Stimulated activated CD4-positive, alpha-beta T cell treated with anti-CD3 and anti-CD28 coated beads, Interleukin-2, amount 100 ng/mL, for 48 hours (primary cell): ENCODE results near the gene CD6.

ENCODE experiments used
- DNase-seq, 2 donors: peaks; one replicate each; pipeline ENCODE4 v3.0.0-alpha.2; 2020

CD6 gene, protein sequence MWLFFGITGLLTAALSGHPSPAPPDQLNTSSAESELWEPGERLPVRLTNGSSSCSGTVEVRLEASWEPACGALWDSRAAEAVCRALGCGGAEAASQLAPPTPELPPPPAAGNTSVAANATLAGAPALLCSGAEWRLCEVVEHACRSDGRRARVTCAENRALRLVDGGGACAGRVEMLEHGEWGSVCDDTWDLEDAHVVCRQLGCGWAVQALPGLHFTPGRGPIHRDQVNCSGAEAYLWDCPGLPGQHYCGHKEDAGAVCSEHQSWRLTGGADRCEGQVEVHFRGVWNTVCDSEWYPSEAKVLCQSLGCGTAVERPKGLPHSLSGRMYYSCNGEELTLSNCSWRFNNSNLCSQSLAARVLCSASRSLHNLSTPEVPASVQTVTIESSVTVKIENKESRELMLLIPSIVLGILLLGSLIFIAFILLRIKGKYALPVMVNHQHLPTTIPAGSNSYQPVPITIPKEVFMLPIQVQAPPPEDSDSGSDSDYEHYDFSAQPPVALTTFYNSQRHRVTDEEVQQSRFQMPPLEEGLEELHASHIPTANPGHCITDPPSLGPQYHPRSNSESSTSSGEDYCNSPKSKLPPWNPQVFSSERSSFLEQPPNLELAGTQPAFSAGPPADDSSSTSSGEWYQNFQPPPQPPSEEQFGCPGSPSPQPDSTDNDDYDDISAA

GRCh38 chr11:60971520-60971919 lies at the start of gene CD6:
Gene CD6 (plus strand): TSS chr11:60971680. CDS start chr11:60971866, 186 bp downstream.
- DNase-seq = no peak

GRCh38 chr11:60921777-60922335 lies 49.6 kb upstream of the CD6 start:
- no peak for DNase-seq

GRCh38 chr11:60922906-60923305 lies 48.6 kb upstream of the CD6 start:
- no peak for DNase-seq

DNA sequence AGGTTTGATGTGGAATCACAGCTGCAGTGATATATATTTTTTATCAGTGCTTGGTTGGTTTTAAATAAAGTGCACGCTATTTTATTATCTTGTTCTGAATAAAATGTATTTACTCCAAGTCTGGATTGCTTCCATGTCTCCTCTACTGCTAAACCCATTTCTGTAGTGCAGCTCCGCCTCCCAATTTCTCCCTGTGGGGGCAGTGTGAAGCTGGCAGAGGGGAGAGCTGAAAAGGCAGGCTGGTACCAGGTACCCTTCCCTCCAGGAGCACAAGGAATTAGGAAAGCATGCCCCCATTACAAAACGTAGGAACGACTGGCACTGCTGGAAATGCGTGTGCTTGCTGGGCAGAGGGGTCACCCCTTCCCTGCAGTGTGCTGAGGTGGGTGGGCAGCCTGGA lies 48.2 kb upstream of the CD6 start:
- DNase-seq = no peak

GRCh38 chr11:60923800-60924109 lies 47.7 kb upstream of the CD6 start:
- DNase-seq = no peak

DNA sequence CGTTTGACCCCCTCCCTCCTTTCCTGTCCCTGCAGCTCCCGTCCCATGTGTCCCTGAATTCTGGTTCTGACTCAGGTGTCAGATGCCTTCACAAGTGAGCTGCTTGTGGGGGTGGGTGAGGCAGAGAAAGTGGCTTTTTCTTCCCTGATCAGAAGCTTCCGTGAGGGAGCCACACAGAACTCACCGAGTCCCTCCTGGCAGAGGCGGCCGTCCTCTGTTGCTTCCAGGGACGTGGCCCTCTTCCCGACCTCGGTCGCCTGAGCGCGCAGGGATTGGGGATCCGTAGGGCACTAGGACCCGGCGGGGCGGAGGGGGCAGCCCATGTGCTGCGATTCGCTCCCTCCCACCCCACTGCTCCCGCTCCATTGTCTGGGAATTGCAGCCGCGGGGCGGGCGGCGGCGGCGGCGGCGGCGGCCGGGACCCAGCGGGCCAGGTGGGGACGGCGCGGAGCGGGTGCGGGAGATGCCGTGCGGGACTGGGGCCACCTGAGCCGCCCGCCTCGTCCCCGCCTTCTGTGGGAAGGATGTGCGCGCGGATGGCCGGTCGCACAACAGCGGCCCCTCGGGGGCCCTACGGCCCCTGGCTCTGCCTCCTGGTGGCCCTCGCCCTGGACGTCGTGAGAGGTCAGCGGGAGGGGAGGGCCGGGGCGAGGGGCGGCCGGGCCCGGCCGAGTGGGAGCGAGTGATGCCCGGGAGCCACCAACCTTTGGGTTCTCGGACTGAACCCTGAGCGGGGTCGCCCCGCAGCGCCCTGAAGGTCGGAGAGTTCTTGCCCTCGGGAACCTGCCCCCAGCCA lies 47.2 kb upstream of the CD6 start, which contains the start of gene TMEM132A:
TMEM132A (plus strand) TSS at position 351 of the 796 bp plus-strand sequence; CDS start at position 525, 174 bp downstream.
- no peak for DNase-seq

DNA sequence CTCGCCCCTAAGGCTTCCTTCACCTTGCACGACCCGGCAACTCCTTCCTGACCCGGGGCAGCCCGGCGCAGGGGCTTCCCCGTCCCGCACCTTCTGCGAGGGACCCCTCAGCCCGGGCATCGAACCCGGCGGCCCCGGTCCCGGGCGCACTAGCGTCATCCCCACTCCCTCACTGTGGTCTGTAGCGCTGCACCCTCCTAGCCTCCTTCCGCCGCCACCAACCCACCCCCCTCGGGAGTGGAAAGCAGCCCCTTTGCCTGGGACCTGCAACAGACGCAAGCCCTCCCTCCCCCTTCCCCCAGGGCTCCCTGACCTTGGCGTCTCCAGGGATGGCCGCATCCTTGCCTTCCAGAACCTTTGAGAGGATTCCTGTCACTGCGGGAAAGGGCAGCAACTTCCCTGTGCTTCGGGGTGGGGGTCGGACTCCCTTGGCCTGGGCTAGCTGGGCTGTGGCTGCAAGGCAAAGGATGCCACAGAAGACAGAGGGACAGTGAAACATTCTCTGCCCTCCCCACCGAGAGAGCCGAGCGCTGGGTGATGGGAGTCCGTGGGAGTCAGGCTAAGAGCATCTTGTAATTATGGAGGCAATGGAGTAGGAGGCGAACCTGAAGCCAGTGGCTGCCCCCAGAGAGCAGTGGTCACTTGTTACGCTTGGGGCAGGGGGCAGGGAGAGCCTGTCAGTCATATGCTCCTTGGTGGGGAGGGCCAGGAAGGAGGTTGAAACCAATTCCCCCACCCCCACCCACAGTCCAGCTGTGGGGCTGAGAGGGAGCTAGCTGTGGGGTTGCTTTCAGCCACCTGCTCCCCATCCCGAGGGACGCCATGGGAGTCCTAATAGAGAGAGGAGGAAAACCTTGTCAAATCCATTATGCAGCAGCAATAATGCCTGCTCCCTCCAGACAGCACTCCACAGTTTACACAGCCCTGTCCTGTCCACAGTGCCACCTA lies 46.3 kb upstream of the CD6 start:
- no peak for DNase-seq

GRCh38 chr11:60925868-60926267 lies 45.6 kb upstream of the CD6 start:
- DNase-seq = no peak

- DNase-seq = no peak
These were observed 45.0 kb upstream of the CD6 start for GRCh38 chr11:60926500-60926899.

DNA sequence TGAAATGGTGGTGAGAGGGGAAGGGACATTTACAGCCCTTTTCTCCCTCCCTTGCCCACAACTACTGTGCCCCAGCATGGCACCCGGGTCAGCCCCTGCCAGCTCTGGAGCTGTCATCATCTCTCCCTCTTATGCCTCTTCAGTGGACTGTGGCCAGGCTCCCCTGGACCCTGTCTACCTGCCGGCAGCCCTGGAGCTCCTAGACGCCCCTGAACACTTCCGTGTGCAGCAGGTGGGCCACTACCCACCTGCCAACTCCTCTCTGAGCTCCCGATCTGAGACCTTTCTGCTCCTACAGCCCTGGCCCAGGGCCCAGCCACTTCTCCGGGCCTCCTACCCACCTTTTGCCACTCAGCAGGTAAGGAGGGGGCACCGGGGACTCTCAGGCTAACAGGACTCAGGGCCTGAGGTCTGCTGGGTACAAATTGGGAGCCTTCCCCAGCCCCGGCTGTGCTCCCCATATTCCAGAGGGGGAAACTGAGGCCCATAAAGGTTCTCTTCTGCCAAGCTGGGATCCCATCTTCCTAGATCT lies 44.4 kb upstream of the CD6 start:
- DNase-seq = no peak

- DNase-seq = no peak
These were observed 43.9 kb upstream of the CD6 start for GRCh38 chr11:60927600-60927999.

DNA sequence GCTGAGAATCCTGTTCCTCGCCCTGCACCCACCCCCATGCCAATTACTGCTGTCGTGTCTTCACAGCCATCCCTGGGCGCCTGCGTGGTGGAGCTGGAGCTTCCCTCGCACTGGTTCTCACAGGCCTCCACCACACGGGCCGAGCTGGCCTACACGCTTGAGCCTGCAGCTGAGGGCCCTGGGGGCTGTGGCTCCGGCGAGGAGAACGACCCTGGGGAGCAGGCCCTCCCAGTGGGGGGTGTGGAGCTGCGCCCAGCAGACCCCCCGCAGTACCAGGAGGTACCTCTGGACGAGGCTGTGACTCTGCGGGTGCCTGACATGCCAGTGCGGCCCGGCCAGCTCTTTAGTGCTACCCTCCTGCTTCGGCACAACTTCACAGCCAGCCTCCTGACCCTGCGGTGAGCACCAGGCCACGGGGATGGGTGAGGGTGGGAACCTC lies 42.9 kb upstream of the CD6 start:
- no peak for DNase-seq

DNA sequence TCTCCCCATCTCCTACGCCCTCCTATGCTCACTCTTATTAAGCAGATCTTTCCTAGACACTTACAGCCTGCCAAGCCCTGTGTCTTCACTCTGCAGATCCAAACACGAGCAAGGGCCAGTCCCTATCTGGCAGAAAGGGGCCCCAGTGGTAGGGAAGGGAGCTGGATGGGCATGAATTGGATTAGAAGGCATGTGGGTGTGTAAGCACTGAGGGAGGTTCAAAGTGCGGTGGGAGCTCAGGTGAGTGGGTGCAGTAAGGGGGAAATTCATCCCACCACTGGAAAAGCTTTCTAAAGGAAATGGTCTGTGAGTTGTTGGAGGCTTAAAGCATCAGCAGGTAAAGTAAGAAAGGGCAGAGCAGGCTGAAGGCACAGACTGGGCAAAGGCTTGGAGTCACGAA lies 41.7 kb upstream of the CD6 start:
- no peak for DNase-seq

GRCh38 chr11:60930394-60930793 lies 41.1 kb upstream of the CD6 start:
- no peak for DNase-seq

DNA sequence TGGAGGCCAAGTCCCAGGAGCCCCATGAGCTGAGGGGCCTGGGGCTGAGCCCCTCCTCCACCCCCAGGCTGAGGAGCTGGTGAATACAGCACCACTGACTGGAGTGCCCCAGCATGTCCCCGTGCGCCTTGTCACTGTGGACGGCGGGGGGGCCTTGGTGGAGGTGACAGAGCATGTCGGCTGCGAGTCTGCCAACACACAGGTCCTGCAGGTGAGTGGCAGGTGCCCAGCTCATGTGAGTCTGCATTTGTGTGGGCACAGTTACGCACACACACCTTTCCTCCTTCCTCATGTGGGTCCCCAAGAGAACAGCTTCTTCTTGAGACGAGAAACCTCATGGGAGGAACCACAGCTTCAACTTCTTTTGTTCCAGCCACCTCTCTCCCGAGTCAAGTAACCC lies 39.6 kb upstream of the CD6 start:
- no peak for DNase-seq

DNA sequence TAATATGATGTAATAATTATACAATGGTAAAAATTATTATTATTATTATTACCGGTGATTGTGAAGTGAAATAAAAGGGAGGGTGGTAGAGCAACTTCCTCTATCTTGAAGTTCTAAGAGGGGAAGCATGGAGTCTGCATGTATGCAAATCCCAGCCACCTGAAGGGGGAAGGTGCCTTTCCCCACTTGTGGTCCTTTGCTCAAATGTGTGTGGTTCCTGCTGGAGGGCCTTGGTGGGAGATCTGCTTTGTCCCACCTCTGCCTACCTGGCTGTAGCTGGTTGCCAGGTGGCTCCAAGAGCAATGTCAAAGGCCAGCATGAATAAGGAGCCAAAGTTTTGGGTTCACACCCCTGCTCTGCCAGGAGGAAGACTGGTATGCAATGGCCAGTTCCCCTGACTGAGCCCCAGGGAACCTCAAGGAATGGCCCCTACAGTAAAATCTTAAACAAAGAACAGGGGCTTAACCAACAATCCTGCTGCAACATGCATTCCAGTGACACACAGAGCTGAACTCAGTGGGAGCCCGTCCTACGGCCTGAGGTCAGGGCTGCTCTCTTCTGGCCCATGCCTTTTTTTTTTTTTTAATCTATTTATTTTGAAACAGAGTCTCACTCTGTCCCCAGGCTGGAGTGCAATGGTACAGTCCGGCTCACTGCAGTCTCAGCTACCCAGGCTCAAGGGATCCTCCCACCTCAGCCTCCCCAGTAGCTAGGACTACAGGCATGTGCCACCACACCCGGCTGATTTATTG lies 38.7 kb upstream of the CD6 start:
- DNase-seq = no peak

- no peak for DNase-seq
These were observed 37.9 kb upstream of the CD6 start for GRCh38 chr11:60933416-60934123.

GRCh38 chr11:60934124-60934789 lies 37.2 kb upstream of the CD6 start:
- DNase-seq = no peak

DNA sequence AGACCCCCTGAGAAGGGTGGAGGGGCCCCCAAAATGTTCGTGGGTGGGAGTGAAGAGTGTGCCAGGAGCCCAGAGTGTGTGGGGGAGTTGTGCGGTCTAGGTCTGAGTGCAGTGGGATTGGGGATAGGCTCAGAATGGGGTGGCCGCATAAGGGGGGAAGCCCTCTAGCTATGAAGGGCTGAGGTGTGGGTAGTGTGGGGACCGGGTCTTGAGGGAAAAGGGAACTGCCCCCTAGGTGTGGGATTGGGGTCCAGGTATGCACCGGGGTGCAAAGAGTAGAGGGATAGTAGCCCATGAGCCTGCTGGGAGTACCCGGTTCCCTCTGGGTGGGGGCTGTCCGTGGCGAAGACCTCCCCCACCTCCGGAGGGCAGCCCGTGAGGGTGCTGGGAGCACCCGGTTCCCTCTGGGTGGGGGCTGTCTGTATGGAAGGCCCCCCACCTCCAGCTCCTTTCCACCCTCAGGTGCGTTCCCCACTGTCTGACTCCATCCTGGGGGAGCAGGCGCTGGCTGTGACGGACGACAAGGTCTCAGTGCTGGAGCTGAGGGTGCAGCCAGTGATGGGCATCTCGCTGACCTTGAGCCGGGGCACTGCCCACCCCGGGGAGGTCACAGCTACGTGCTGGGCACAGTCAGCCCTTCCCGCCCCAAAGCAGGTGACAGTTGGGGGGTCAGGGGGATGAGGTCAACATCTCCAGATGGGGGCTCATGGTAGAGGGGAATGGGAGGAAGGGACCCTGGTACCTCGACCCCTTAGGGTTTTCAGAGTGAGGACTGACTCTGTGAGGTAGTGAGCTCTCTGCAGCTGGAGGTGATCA lies 36.5 kb upstream of the CD6 start:
- DNase-seq = no peak
